IPS-15b (cell line): ENCODE measurements around the gene FOXJ3.

Experiments used
- H3K27me3 ChIP-seq: one replicate; pipeline ENCODE4 v1.6.1; 2013; ENCODE audit warnings: low read length; ENCODE audit not compliant: control insufficient read depth, insufficient read depth
- H3K36me3 ChIP-seq: one replicate; pipeline ENCODE4 v1.6.1; 2013; ENCODE audit warnings: low read length; ENCODE audit not compliant: control insufficient read depth, insufficient read depth
- H3K4me1 ChIP-seq: one replicate; pipeline ENCODE4 v1.6.1; 2013; ENCODE audit warnings: mild to moderate bottlenecking, low read length; ENCODE audit not compliant: control insufficient read depth, insufficient read depth
- H3K4me3 ChIP-seq: one replicate; pipeline ENCODE4 v1.5.1; 2013; ENCODE audit warnings: low read depth, low read length
- H3K9ac ChIP-seq: one replicate; pipeline ENCODE4 v1.6.1; 2013; ENCODE audit warnings: low read depth, mild to moderate bottlenecking, low read length
- H3K9me3 ChIP-seq: one replicate; pipeline ENCODE4 v1.6.1; 2013; ENCODE audit warnings: mild to moderate bottlenecking, low read length; ENCODE audit not compliant: control insufficient read depth, insufficient read depth

Gene FOXJ3

GRCh38 chr1:42335050-42335808, at the start of gene FOXJ3:
Gene FOXJ3, minus strand, starts transcription at chr1:42335235. Its CDS starts 24,142 bp downstream, at chr1:42311093.
- H3K36me3 ChIP-seq = no peaks in the 10 kb centered on the region
- H3K9me3 ChIP-seq = no peaks in the 10 kb centered on the region
- peak within 1 kb of the TSS; percentile 90 for H3K9ac ChIP-seq
- peak within 1 kb of the TSS; percentile 90 for H3K4me3 ChIP-seq
- no peaks in the 10 kb centered on the region for H3K27me3 ChIP-seq
- peaks cover 11% of the 10 kb centered on the region for H3K4me1 ChIP-seq

GRCh38 chr1:42381280-42381673, 46.2 kb upstream of the FOXJ3 start:
- Histone ChIP-seq H3K4me3 (peak overlapping the region; percentile 87), H3K4me1 (peaks cover 6% of the 10 kb centered on the region), H3K27me3 (peaks cover 17% of the 10 kb centered on the region), H3K9ac (no peak overlapping the region), H3K9me3 (no peaks in the 10 kb centered on the region), H3K36me3 (no peaks in the 10 kb centered on the region)

GRCh38 chr1:42380586-42381279, 45.7 kb upstream of the FOXJ3 start, which contains the start of gene RIMKLA:
Gene RIMKLA, plus strand, starts transcription at chr1:42380792. Its CDS starts 143 bp downstream, at chr1:42380935.
- Histone ChIP-seq H3K4me3 (peak within 1 kb of the TSS; percentile 87), H3K4me1 (peaks cover 6% of the 10 kb centered on the region), H3K9ac (no peak within 1 kb of the TSS), H3K27me3 (peaks cover 17% of the 10 kb centered on the region), H3K36me3 (no peaks in the 10 kb centered on the region), H3K9me3 (no peaks in the 10 kb centered on the region)

GRCh38 chr1:42379794-42380585, 45.0 kb upstream of the FOXJ3 start:
- peaks cover 17% of the 10 kb centered on the region for H3K27me3 ChIP-seq
- no peaks in the 10 kb centered on the region for H3K9me3 ChIP-seq
- H3K36me3 ChIP-seq = no peaks in the 10 kb centered on the region
- peaks cover 3% of the 10 kb centered on the region for H3K4me1 ChIP-seq
- no peak overlapping the region for H3K9ac ChIP-seq
- H3K4me3 ChIP-seq = peak overlapping the region; percentile 87

- H3K27me3 ChIP-seq = peaks cover 4% of the 10 kb centered on the region
- no peaks in the 10 kb centered on the region for H3K4me1 ChIP-seq
- no peaks in the 10 kb centered on the region for H3K9me3 ChIP-seq
- no peaks in the 10 kb centered on the region for H3K36me3 ChIP-seq
- H3K4me3 ChIP-seq = no peak overlapping the region
- no peak overlapping the region for H3K9ac ChIP-seq
These were observed 37.8 kb upstream of the FOXJ3 start for GRCh38 chr1:42372796-42373195.

DNA sequence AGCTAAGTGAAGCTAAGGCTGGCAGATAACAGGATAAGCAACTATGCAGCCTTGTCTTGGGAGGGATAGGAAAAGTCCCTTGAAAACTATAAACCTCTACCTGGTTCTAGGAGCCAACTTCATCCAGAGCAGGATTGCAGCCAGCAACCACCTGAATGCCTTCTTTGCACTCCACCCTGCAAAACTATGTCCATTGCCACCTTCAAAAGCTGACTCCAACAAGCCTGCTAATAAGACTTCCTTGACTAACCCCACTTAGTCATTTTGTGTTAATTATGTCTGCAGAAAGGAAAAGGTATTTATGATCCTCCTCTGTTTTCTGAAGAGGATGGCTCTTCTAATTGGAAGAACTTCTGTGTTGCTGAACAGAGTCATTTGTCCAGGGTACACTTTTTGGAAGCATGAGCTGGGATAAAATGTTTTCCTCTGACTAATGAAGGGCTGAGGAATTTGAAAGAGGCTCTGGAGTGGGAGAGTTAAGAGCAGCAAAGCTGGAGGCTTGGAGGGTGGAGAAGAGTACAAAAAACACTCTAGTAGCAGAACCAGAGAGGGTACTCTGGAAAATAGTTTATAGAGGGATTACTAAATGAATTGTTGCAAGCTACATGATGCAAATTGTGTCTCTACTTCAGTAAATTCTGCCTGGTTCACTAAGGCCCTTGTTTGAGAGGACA, 36.0 kb upstream of the FOXJ3 start:
- Histone ChIP-seq H3K9ac (no peak overlapping the region), H3K36me3 (no peaks in the 10 kb centered on the region), H3K4me3 (no peak overlapping the region), H3K27me3 (peaks cover 4% of the 10 kb centered on the region), H3K9me3 (no peaks in the 10 kb centered on the region), H3K4me1 (no peaks in the 10 kb centered on the region)

DNA sequence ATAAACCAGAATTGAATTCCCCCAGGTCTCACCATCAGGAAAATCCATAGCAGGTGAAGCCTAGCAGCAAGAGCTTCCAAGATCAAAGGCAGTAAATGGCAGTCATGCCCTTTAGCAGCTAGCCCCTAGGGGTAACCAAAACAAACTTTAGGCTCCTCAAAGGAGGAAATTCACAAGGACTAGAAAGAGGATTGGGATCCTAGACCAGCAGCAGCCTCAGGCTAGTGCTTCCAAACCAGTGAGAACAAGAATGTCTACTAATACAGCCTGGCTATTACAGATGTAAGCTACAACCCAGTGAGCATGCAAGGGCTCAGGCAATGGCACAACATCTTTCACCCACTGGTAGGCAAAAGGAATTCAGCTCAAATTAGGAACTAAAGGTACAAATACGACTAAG, 34.4 kb upstream of the FOXJ3 start:
- Histone ChIP-seq H3K4me1 (no peaks in the 10 kb centered on the region), H3K4me3 (no peak overlapping the region), H3K36me3 (no peaks in the 10 kb centered on the region), H3K9ac (no peak overlapping the region), H3K27me3 (peaks cover 4% of the 10 kb centered on the region), H3K9me3 (no peaks in the 10 kb centered on the region)

DNA sequence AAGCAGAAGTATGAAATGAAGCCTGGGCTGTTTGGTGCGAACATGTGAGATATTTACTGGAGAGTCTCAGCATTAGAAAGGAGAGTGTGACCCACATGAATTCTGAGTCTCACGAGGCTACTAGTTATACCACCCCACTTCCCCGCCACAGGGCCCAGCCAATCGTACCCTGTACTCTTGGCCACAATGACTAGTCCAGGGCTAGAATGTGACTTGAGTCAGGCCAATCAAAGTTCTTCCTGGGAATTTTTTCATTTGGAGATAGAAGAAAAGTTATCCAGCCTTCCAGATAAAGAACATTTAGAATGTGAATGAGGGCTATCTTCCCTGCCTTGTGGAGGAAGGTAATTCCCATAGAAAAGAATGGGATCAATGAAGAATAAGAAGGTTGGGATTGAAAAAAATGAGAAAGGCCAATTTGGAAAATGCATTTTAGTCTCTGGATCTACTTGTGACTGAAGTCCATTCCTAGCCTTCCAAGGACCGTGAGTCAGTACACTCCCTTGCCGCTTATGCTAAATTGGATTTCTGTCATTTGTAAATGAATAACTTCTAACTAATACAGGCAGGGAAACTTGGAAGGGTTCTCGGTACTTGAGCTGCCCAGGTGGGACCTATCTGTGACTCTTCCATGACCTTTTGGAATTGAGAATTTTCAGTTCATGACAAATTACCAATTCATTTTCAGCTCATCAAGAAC, 33.2 kb upstream of the FOXJ3 start:
- Histone ChIP-seq H3K4me3 (no peak overlapping the region), H3K36me3 (no peaks in the 10 kb centered on the region), H3K27me3 (peaks cover 4% of the 10 kb centered on the region), H3K4me1 (no peaks in the 10 kb centered on the region), H3K9ac (no peak overlapping the region), H3K9me3 (no peaks in the 10 kb centered on the region)

DNA sequence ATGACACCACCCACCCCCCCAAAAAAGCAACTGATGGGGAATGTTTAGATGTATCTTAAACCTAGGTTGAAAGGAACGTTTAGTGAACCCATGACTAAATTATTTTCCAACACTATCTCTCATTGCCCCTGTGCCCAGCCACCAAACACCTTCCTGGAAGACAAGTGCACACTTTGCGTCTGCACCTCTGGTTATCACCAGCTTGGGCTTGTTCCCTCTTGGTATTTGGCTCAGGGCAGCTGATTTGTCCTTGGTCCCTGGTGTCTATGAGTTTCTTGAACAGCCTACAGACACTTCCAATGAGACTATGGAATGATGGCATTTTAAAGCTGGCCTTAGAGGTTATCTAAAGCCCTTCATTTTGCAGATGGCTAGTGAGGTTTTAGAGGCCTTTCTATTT, 30.1 kb upstream of the FOXJ3 start:
- H3K4me3 ChIP-seq = no peak overlapping the region
- no peaks in the 10 kb centered on the region for H3K9me3 ChIP-seq
- H3K36me3 ChIP-seq = no peaks in the 10 kb centered on the region
- H3K4me1 ChIP-seq = no peaks in the 10 kb centered on the region
- H3K27me3 ChIP-seq = no peaks in the 10 kb centered on the region
- no peak overlapping the region for H3K9ac ChIP-seq

DNA sequence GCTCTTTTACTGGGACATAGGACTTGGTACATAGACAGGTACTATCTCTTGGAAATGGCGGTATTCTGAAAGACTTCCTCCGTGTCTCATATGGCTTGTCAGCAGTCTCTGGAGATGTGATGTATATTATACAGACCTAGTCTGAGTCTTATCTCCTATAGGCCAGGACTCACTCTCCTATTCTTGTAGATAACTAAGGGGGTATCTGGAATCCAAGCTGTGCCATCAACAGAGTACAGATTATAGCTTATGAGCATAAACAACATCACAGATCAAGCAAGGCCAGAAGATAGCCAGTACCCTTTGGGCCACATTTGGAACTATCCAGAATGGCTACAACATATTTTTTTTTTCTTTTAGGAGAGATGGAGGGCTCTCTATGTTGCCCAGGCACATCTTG, 29.5 kb upstream of the FOXJ3 start:
- H3K27me3 ChIP-seq = no peaks in the 10 kb centered on the region
- H3K4me1 ChIP-seq = no peaks in the 10 kb centered on the region
- no peak overlapping the region for H3K4me3 ChIP-seq
- H3K9me3 ChIP-seq = no peaks in the 10 kb centered on the region
- no peaks in the 10 kb centered on the region for H3K36me3 ChIP-seq
- H3K9ac ChIP-seq = no peak overlapping the region

DNA sequence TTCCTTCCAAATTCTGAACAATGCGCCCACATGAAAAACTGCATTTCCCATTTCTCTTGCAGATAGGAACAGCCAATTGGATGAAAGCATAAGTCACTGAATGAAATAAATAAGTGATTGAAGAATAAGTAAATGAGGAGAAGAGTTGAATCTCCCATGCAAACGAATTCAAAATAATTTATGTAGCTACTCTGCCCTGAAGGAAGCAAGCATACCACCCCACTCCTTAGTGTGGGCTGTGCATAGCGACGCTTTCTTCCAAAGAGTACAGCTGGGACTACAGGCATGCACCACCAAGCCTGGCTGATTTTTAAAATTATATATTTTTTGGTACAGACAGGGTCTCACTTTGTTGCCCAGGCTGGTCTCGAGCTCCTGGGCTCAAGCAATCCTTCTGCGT, 29.1 kb upstream of the FOXJ3 start:
- no peaks in the 10 kb centered on the region for H3K27me3 ChIP-seq
- no peak overlapping the region for H3K4me3 ChIP-seq
- H3K9me3 ChIP-seq = no peaks in the 10 kb centered on the region
- no peaks in the 10 kb centered on the region for H3K36me3 ChIP-seq
- no peak overlapping the region for H3K9ac ChIP-seq
- no peaks in the 10 kb centered on the region for H3K4me1 ChIP-seq
